ENCODE measurements around the gene ANXA7.

GRCh38 chr10:73439055-73439454, 25.2 kb upstream of the ANXA7 start:
- TF ChIP-seq CTCF (IDR thresholded peaks at IDR 0.05) (no peak), USF2 (CRISPR knock-in tag; IDR thresholded peaks at IDR 0.05) (no peak), ATF1 (CRISPR knock-in tag; IDR thresholded peaks at IDR 0.05) (no peak), ZNF138 (CRISPR knock-in tag; conservative IDR thresholded peaks at IDR 0.05) (no peak), MXD4 (CRISPR knock-in tag; IDR thresholded peaks at IDR 0.05; ENCODE audit: borderline replicate concordance) (no peak), FOXK1 (CRISPR knock-in tag; IDR thresholded peaks at IDR 0.05) (no peak), IRF1 (CRISPR knock-in tag; IDR thresholded peaks at IDR 0.05) (no peak), OVOL2 (CRISPR knock-in tag; IDR thresholded peaks at IDR 0.05; ENCODE audit: borderline replicate concordance) (no peak)

Measured in WTC11 (cell line).